ENCODE results near the gene CDC37L1. TPM values are rescaled to one million over a fixed set of nuclear protein-coding genes. Genes with fewer than 3 reads are reported as not detected.

CDC37L1 gene
- total RNA-seq, result 100 to 1,000 TPM in 1 of 4 donors, 10 to 100 TPM in 3; 32.1 to 106 (median 37.7) TPM

- TF ChIP-seq CTCF (IDR thresholded peaks at IDR 0.05; ENCODE audit: low read depth), result no peak
Observed at GRCh38 chr9:4679268-4680172, at the start of gene CDC37L1. CDC37L1 (plus strand) TSS chr9:4679569; CDS start chr9:4679768, 199 bp downstream.

GRCh38 chr9:4630836-4631235 lies 48.5 kb upstream of the CDC37L1 start:
- no peak for TF ChIP-seq CTCF (IDR thresholded peaks at IDR 0.05; ENCODE audit: low read depth)

- TF ChIP-seq CTCF (IDR thresholded peaks at IDR 0.05; ENCODE audit: low read depth), result no peak
Observed at GRCh38 chr9:4638968-4639367, 40.4 kb upstream of the CDC37L1 start.

- TF ChIP-seq CTCF (IDR thresholded peaks at IDR 0.05; ENCODE audit: low read depth), result no peak
Observed at GRCh38 chr9:4639420-4639819, 39.9 kb upstream of the CDC37L1 start.

GRCh38 chr9:4640027-4640426 lies 39.3 kb upstream of the CDC37L1 start:
- TF ChIP-seq CTCF (IDR thresholded peaks at IDR 0.05; ENCODE audit: low read depth), result no peak

GRCh38 chr9:4642351-4642750 lies 37.0 kb upstream of the CDC37L1 start:
- TF ChIP-seq CTCF (IDR thresholded peaks at IDR 0.05; ENCODE audit: low read depth), result no peak

GRCh38 chr9:4654084-4654483 lies 25.3 kb upstream of the CDC37L1 start:
- no peak for TF ChIP-seq CTCF (IDR thresholded peaks at IDR 0.05; ENCODE audit: low read depth)
